ENCODE measurements around the gene UVRAG.

DNA sequence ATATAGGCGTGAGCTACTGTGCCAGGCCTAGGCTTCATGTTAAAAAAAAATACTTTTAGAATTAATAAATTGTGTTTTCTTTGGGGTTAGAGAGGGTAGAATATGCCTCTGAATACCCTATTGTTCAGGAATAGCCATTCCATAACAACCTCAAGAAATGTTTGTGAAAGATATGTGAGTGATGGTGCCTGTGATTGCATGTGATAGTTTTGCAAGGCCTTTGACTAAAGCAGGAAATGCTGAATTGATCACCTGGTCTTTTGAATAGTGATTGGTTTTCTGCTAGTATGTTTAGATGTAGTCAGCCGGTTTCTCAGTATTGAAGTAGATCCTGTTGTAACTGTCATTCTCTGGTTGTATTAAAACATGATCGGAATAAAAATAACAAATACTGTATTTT is 73.4 kb downstream of the UVRAG start:
- TF ChIP-seq CTCF (IDR thresholded peaks at IDR 0.05) (no peak), POLR2AphosphoS5 (IDR thresholded peaks at IDR 0.05) (no peak), POLR2A (IDR thresholded peaks at IDR 0.05) (no peak)

All from stomach (tissue), 4 donors.